ENCODE measurements around the gene RBL2.

- no peak for TF ChIP-seq CTCF (IDR thresholded peaks at IDR 0.05)
- TF ChIP-seq ZFX (IDR thresholded peaks at IDR 0.05; ENCODE audit: borderline replicate concordance) = no peak
Measured at GRCh38 chr16:53528797-53529196, 94.5 kb downstream of the RBL2 start.
